ENCODE data around the gene SART3. TPM values are rescaled to one million over a fixed set of nuclear protein-coding genes. Genes with fewer than 3 reads are reported as not detected.
A peak's percentile ranks its signal among the peaks of the same experiment; 100 is the strongest.

SART3 gene
- total and polyA plus RNA-seq, 2 of the 8 experiments (the other 6 are each of a cell fraction or from before 2014, with no cell fraction given): 16.0 to 103 TPM

- Histone ChIP-seq H4K8ac (ENCODE audit: extremely low read depth, insufficient read depth, low read length) (no peak overlapping the region), H3K4ac (replicated peaks; ENCODE audit: insufficient read length, low read depth, low read length) (no peak overlapping the region), H3K79me2 (ENCODE audit: control insufficient read depth in 1 of 2, insufficient read depth in 2 of 2, low read length in 2 of 2) (no peaks in the 10 kb centered on the region), H2AK5ac (ENCODE audit: low read depth, low read length) (no peak overlapping the region), H3K4me3 (ENCODE audit: extremely low read depth in 1 of 4, insufficient read depth in 2 of 4, low read depth in 3 of 4, low read length in 4 of 4) (no peak overlapping the region), H3K4me2 (ENCODE audit: insufficient read depth in 1 of 2, low read depth in 2 of 2, low read length in 2 of 2) (no peak overlapping the region), H2BK5ac (ENCODE audit: low read depth, low read length) (peak overlapping the region; percentile 10; the same call in 1 of the 2 replicates), H2BK12ac (ENCODE audit: low read depth, low read length) (0 out of 2 replicates have a peak overlapping the region, but pooled peaks have one; percentile 12), H2BK120ac (replicated peaks; ENCODE audit: low read depth, low read length) (no peak overlapping the region), H2BK15ac (ENCODE audit: low read length) (no peak overlapping the region), H3K79me1 (ENCODE audit: low read depth, low read length) (no peaks in the 10 kb centered on the region), H2AFZ (ENCODE audit: low read length) (no peak overlapping the region), H2BK20ac (ENCODE audit: low read length) (0 out of 2 replicates have a peak overlapping the region, but pooled peaks have one; percentile 18), H3K27me3 (replicated peaks in 1 of 4; ENCODE audit: control insufficient read depth in 3 of 4, extremely low read depth in 1 of 4, insufficient read depth in 3 of 4, low read length in 3 of 4) (no peaks in the 10 kb centered on the region), H3K14ac (ENCODE audit: insufficient read length) (no peak overlapping the region), H4K5ac (ENCODE audit: insufficient read length, low read depth, low read length) (no peak overlapping the region), H3K27ac (ENCODE audit: low read depth, low read length) (no peak overlapping the region), H3K9me3 (ENCODE audit: insufficient read depth in 2 of 2, low read depth in 1 of 2, low read length in 1 of 2) (no peaks in the 10 kb centered on the region), H3K4me1 (replicated peaks in 1 of 4; ENCODE audit: control insufficient read depth in 3 of 4, insufficient read depth in 4 of 4, low read length in 3 of 4) (peaks cover 0 to 13% (median 1%) of the 10 kb centered on the region in 4 experiments; a peak in 4 of 7 replicates), H3K18ac (ENCODE audit: extremely low read depth, low read length) (no peak overlapping the region; the same call in 1 of the 2 replicates), H4K20me1 (replicated peaks in 1 of 2; ENCODE audit: control insufficient read depth in 1 of 2, insufficient read depth in 2 of 2, low read length in 2 of 2) (no peaks in the 10 kb centered on the region), H3K36me3 (ENCODE audit: control insufficient read depth in 2 of 4, insufficient read depth in 4 of 4, low read length in 3 of 4) (no peaks in the 10 kb centered on the region), H3K23me2 (ENCODE audit: low read depth, low read length) (peaks cover 9% of the 10 kb centered on the region; the same call in 1 of the 2 replicates), H3K56ac (replicated peaks; ENCODE audit: insufficient read length, low read depth, low read length) (no peak overlapping the region), H4K91ac (replicated peaks; ENCODE audit: insufficient read length, low read length) (peak overlapping the region; percentile 17), H3K23ac (ENCODE audit: insufficient read length) (no peak overlapping the region), H3K9ac (replicated peaks in 1 of 4; ENCODE audit: extremely low read depth in 1 of 4, low read depth in 3 of 4, low read length in 3 of 4) (no peak overlapping the region)
- CTCF ChIA-PET (ENCODE audit: partially characterized antibody): interaction anchor here (1.0 to 22.5 kb wide), 7 partner anchors 9 to 196 kb away, joined by 3 to 523 read pairs (median 3); partner anchors contain the start of genes ISCU, SART3 and TMEM119
- 94% methylated on average over 5 of the region's 5 CpGs; no CpG with 5 or more reads in 1 of the 2 experiments for WGBS, 2 experiments (ENCODE audit: extremely low coverage in 1 of 2, insufficient coverage in 1 of 2, insufficient read length in 1 of 2, insufficient replicate concordance in 2 of 2, low coverage in 1 of 2, low lambda C conversion rate in 2 of 2, missing lambda C conversion rate in 1 of 2)
- DNase-seq (ENCODE audit: low read depth in 1 of 2, low spot score in 2 of 2): no peak
- TF ChIP-seq RBBP5 (IDR thresholded peaks at IDR 0.05; ENCODE audit: borderline replicate concordance, low read depth, low read length) (no peak), CBX8 (IDR thresholded peaks at IDR 0.05; ENCODE audit: borderline replicate concordance, low read depth, low read length) (no peak), SIN3A (conservative IDR thresholded peaks at IDR 0.05 in 1 of 2, IDR thresholded peaks at IDR 0.05 in 1 of 2; ENCODE audit: low read depth in 1 of 2, low read length in 2 of 2) (no peak), ATF2 (IDR thresholded peaks at IDR 0.05; ENCODE audit: low read length) (no peak), HDAC6 (IDR thresholded peaks at IDR 0.05; ENCODE audit: low read depth, low read length) (no peak)
- no peak for FAIRE-seq
- POLR2A ChIA-PET (ENCODE audit: partially characterized antibody): interaction anchor here (0.6 to 2.0 kb wide), 9 partner anchors 8 to 839 kb away, joined by 3 to 6 read pairs (median 4); partner anchors contain the start of genes ISCU, SART3 and TMEM119
Observed at GRCh38 chr12:108608616-108609015, 47.6 kb upstream of the SART3 start.

All from H1 (cell line).